Neural cell (in vitro differentiated cells): ENCODE measurements around the gene ATP12A. TPM values are rescaled to one million over a fixed set of nuclear protein-coding genes. Genes with fewer than 3 reads are reported as not detected.

ENCODE experiments used
- H2AFZ ChIP-seq: fragments of 200-600, 300-800 bp; sonication (generic), shearing (Covaris generic); 2 replicates; pipeline ENCODE4 v1.6.0; 2014; ENCODE audit warnings: low read depth, mild to moderate bottlenecking, antibody characterized with exemption, low read length, moderate library complexity
- H3F3A ChIP-seq: fragments of 200-600 bp; shearing (Covaris generic); 2 replicates; pipeline ENCODE4 v1.6.1; 2016; ENCODE audit warnings: mild to moderate bottlenecking, moderate library complexity, mixed read lengths, antibody characterized with exemption, low read length; ENCODE audit not compliant: insufficient read depth, poor library complexity, severe bottlenecking
- H3K27ac ChIP-seq: fragments of 200-600, 300-800 bp; sonication (generic), shearing (Covaris generic); 2 replicates; pipeline ENCODE4 v1.5.1; 2014; ENCODE audit warnings: mild to moderate bottlenecking, low read length, moderate library complexity
- H3K27me3 ChIP-seq: fragments of 300-800, 200-600 bp; sonication (generic), shearing (Covaris generic); 2 replicates; pipeline ENCODE4 v1.6.0; 2014; ENCODE audit warnings: mild to moderate bottlenecking, low read depth, low read length, moderate library complexity; ENCODE audit not compliant: insufficient read depth
- H3K36me3 ChIP-seq: fragments of 300-800, 200-600 bp; sonication (generic), shearing (Covaris generic); 2 replicates; pipeline ENCODE4 v1.5.1; 2014; ENCODE audit warnings: mild to moderate bottlenecking, antibody characterized with exemption, low read length, moderate library complexity; ENCODE audit not compliant: insufficient read depth
- H3K4me2 ChIP-seq: fragments of 300-800, 200-600 bp; sonication (generic), shearing (Covaris generic); 2 replicates; pipeline ENCODE4 v1.6.0; 2014; ENCODE audit warnings: mild to moderate bottlenecking, low read length
- H3K4me3 ChIP-seq: fragments of 300-800, 200-600 bp; sonication (generic), shearing (Covaris generic); 2 replicates; pipeline ENCODE4 v1.5.1; 2014; ENCODE audit warnings: mild to moderate bottlenecking, low read length, moderate library complexity
- H3K79me2 ChIP-seq: fragments of 200-600 bp; shearing (Covaris generic); replicated peaks from 2 replicates; pipeline ENCODE4 v1.6.0; 2014; ENCODE audit warnings: mild to moderate bottlenecking, low read length, moderate library complexity; ENCODE audit not compliant: insufficient read depth
- H3K9ac ChIP-seq: fragments of 300-800, 200-600 bp; sonication (generic), shearing (Covaris generic); 2 replicates; pipeline ENCODE4 v1.6.1; 2016; ENCODE audit warnings: mild to moderate bottlenecking, low read length, mixed read lengths
- H3K9me2 ChIP-seq: fragments of 200-600 bp; shearing (Covaris generic); 2 replicates; pipeline ENCODE4 v1.6.1; 2016; ENCODE audit warnings: mild to moderate bottlenecking, low read length, mixed read lengths; ENCODE audit not compliant: insufficient read depth
- H3K9me3 ChIP-seq: fragments of 200-600, 300-800 bp; sonication (generic), shearing (Covaris generic); 2 replicates; pipeline ENCODE4 v1.6.1; 2016; ENCODE audit warnings: mild to moderate bottlenecking, mixed run types, low read length, moderate library complexity, mixed read lengths
- H4K20me1 ChIP-seq: fragments of 200-600 bp; shearing (Covaris generic); 2 replicates; pipeline ENCODE4 v1.6.1; 2016; ENCODE audit warnings: mild to moderate bottlenecking, mixed run types; ENCODE audit not compliant: insufficient read depth
- CTCF ChIP-seq: fragments of 450-650 bp; IDR thresholded peaks from 2 replicates; pipeline ENCODE4 v1.5.1; 2014; ENCODE audit warnings: antibody characterized with exemption, mild to moderate bottlenecking, moderate library complexity; ENCODE audit not compliant: poor library complexity, severe bottlenecking
- EP300 ChIP-seq: fragments of 450-650 bp; conservative IDR thresholded peaks from 2 replicates; pipeline ENCODE4 v1.6.1; 2014; ENCODE audit warnings: antibody characterized with exemption, mild to moderate bottlenecking, moderate library complexity; ENCODE audit not compliant: poor library complexity, severe bottlenecking
- EZH2 ChIP-seq: fragments of 200-600, 300-800 bp; shearing (Covaris generic), sonication (generic); IDR thresholded peaks from 2 replicates; pipeline ENCODE4 v1.6.1; 2014; ENCODE audit warnings: antibody characterized with exemption, low read length, borderline replicate concordance, mild to moderate bottlenecking; ENCODE audit not compliant: insufficient read depth, poor library complexity, severe bottlenecking
- MXI1 ChIP-seq: fragments of 450-650 bp; conservative IDR thresholded peaks from 2 replicates; pipeline ENCODE4 v1.6.1; 2014; ENCODE audit warnings: antibody characterized with exemption, mild to moderate bottlenecking; ENCODE audit not compliant: poor library complexity, severe bottlenecking
- POLR2AphosphoS5 ChIP-seq: IDR thresholded peaks from 2 replicates; pipeline ENCODE4 v1.6.1; 2012
- TAF1 ChIP-seq: IDR thresholded peaks from 2 replicates; pipeline ENCODE4 v1.6.1; 2012; ENCODE audit warnings: low read depth
- polyA plus RNA-seq: library from polyadenylated mRNA; depleted of rRNA; stranded (reverse); fragments of >200 nt; gene quantifications from 2 replicates; pipeline ENCODE4 v1.2.3, GENCODE V29; 2014
- small RNA-seq, 3 experiments: library from RNA; depleted of rRNA; stranded (forward); fragments of <200 nt; gene quantifications; one replicate each; pipeline ENCODE3, GENCODE V24; 2012
- TF ChIP-seq, protein P1 (sequence below): IDR thresholded peaks from 2 replicates; pipeline ENCODE4 v1.6.1; 2012; ENCODE audit warnings: borderline replicate concordance

Gene ATP12A
- polyA plus RNA-seq, 1 donor from 2014 or later: not detected

GRCh38 chr13:24759197-24759596 is 79.0 kb downstream of the ATP12A start:
- H3K27ac ChIP-seq: no peak overlapping the region
- no peaks in the 10 kb centered on the region for H3K36me3 ChIP-seq
- H4K20me1 ChIP-seq: no peaks in the 10 kb centered on the region
- H3K27me3 ChIP-seq: no peaks in the 10 kb centered on the region
- H2AFZ ChIP-seq: no peak overlapping the region
- H3K4me2 ChIP-seq: no peak overlapping the region
- no peak overlapping the region for H3K4me3 ChIP-seq
- no peaks in the 10 kb centered on the region for H3K9me3 ChIP-seq
- no peaks in the 10 kb centered on the region for H3K79me2 ChIP-seq
- no peak overlapping the region for H3K9ac ChIP-seq
- H3K9me2 ChIP-seq: no peaks in the 10 kb centered on the region
- no peak for TF ChIP-seq POLR2AphosphoS5
- TF ChIP-seq CTCF: no peak
- no peak for TF ChIP-seq EP300
- no peak for TF ChIP-seq EZH2
- TF ChIP-seq TAF1: no peak
- no peak for TF ChIP-seq MXI1
- TF ChIP-seq, protein P1, sequence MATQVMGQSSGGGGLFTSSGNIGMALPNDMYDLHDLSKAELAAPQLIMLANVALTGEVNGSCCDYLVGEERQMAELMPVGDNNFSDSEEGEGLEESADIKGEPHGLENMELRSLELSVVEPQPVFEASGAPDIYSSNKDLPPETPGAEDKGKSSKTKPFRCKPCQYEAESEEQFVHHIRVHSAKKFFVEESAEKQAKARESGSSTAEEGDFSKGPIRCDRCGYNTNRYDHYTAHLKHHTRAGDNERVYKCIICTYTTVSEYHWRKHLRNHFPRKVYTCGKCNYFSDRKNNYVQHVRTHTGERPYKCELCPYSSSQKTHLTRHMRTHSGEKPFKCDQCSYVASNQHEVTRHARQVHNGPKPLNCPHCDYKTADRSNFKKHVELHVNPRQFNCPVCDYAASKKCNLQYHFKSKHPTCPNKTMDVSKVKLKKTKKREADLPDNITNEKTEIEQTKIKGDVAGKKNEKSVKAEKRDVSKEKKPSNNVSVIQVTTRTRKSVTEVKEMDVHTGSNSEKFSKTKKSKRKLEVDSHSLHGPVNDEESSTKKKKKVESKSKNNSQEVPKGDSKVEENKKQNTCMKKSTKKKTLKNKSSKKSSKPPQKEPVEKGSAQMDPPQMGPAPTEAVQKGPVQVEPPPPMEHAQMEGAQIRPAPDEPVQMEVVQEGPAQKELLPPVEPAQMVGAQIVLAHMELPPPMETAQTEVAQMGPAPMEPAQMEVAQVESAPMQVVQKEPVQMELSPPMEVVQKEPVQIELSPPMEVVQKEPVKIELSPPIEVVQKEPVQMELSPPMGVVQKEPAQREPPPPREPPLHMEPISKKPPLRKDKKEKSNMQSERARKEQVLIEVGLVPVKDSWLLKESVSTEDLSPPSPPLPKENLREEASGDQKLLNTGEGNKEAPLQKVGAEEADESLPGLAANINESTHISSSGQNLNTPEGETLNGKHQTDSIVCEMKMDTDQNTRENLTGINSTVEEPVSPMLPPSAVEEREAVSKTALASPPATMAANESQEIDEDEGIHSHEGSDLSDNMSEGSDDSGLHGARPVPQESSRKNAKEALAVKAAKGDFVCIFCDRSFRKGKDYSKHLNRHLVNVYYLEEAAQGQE: no peak
- no peaks in the 10 kb centered on the region for H3F3A ChIP-seq

Small RNA genes within 50 kb of the gene (small RNA-seq; reads per million reads assigned to genes)
- 0.41 to 0.68 (median 0.62) reads per million in 3 experiments for gene RNY1P7

Other genes starting within 250 kb of the ATP12A start
- gene PARP4, start 167.6 kb upstream of the ATP12A start, polyA plus RNA-seq: 0.72 and 0.76 TPM in 2 replicates
- not detected in 2 replicates for gene RNF17, start 83.8 kb downstream of the ATP12A start, polyA plus RNA-seq